ENCODE data around the gene TBX10. TPM values are rescaled to one million over a fixed set of nuclear protein-coding genes. Genes with fewer than 3 reads are reported as not detected.

TBX10 gene
- total and polyA plus RNA-seq, 2 donors (not counting 3 experiments of a cell fraction or from before 2014, with no cell fraction given): not detected

- TF ChIP-seq FOS (IDR thresholded peaks at IDR 0.05; ENCODE audit: borderline replicate concordance, insufficient read depth, low read length) (no peak), GATA2 (IDR thresholded peaks at IDR 0.05; ENCODE audit: insufficient read depth, insufficient read length, low read depth, low read length) (no peak), EZH2 (IDR thresholded peaks at IDR 0.05; ENCODE audit: borderline replicate concordance, low read depth, low read length, severe bottlenecking) (no peak), MAX (IDR thresholded peaks at IDR 0.05; ENCODE audit: insufficient read depth, insufficient read length) (no peak), POLR2A (IDR thresholded peaks at IDR 0.05; ENCODE audit: low read depth, low read length) (no peak), POLR2AphosphoS5 (IDR thresholded peaks at IDR 0.05; ENCODE audit: insufficient read depth, low read depth, low read length) (no peak), JUN (IDR thresholded peaks at IDR 0.05; ENCODE audit: borderline replicate concordance, insufficient read depth, insufficient read length, low read depth) (no peak), CTCF (IDR thresholded peaks at IDR 0.05; ENCODE audit: extremely low read depth in 1 of 2, insufficient read depth in 1 of 2, low read depth in 1 of 2, low read length in 2 of 2) (no peak), MYC (IDR thresholded peaks at IDR 0.05; ENCODE audit: low read depth, low read length) (no peak)
- H3K36me3 ChIP-seq (ENCODE audit: control insufficient read depth in 2 of 2, extremely low read depth in 1 of 2, insufficient read depth in 2 of 2, low read length in 2 of 2): no peaks in the 10 kb centered on the region
- H2AFZ ChIP-seq (ENCODE audit: low read depth, low read length): no peak overlapping the region
- POLR2A ChIA-PET: no interaction called here
- no peak for DNase-seq (ENCODE audit: low read depth, low spot score)
- H3K27ac ChIP-seq (ENCODE audit: insufficient read depth, low read depth, low read length): no peak overlapping the region
- H3K9me3 ChIP-seq (replicated peaks; ENCODE audit: control insufficient read depth, insufficient read depth, low read length): no peaks in the 10 kb centered on the region
- no peaks in the 10 kb centered on the region for H4K20me1 ChIP-seq (replicated peaks; ENCODE audit: control insufficient read depth, extremely low read depth, insufficient read depth, low read length)
- H3K9ac ChIP-seq (replicated peaks; ENCODE audit: extremely low read depth, insufficient read depth, low read length): no peak overlapping the region
- dilution Hi-C loops (cut with MboI; ENCODE audit: extremely low pct_ligation_motif_present, low sequenced_read_pairs): no loop called here
- BruUV-seq (replicated peaks): no TSS peak
- no peaks in the 10 kb centered on the region for H3K9me1 ChIP-seq (replicated peaks; ENCODE audit: control insufficient read depth, extremely low read depth, insufficient read depth, low read length)
- H3K4me3 ChIP-seq (replicated peaks in 1 of 3; ENCODE audit: insufficient read depth in 1 of 3, low read depth in 1 of 3, low read length in 3 of 3): no peak overlapping the region
- H3K4me2 ChIP-seq (ENCODE audit: insufficient read depth, low read length): no peak overlapping the region
- CTCF ChIA-PET: interaction anchor here (0.8 kb wide), 1 partner anchor 36 kb away, joined by 3 read pairs; no protein-coding TSS in a partner anchor
- FAIRE-seq: no peak
- no peaks in the 10 kb centered on the region for H3K79me2 ChIP-seq (ENCODE audit: control insufficient read depth, insufficient read depth, low read length)
- H3K4me1 ChIP-seq (ENCODE audit: control insufficient read depth, extremely low read depth, insufficient read depth, low read length): no peaks in the 10 kb centered on the region
- peaks cover 0 to 3% of the 10 kb centered on the region in 2 experiments for H3K27me3 ChIP-seq (ENCODE audit: control insufficient read depth in 2 of 2, insufficient read depth in 2 of 2, low read length in 2 of 2)
- intact Hi-C loops (cut with micrococcal nuclease): no loop called here
Measured at GRCh38 chr11:67675058-67675747, 35.6 kb upstream of the TBX10 start.
